PFSK-1 (cell line): ENCODE results near the gene GSTK1.

Experiments used
- FOXP2 ChIP-seq: optimal IDR thresholded peaks from 2 replicates; pipeline ENCODE3; 2011; ENCODE audit warnings: borderline replicate concordance, control low read depth, inconsistent platforms; ENCODE audit not compliant: insufficient read depth; ENCODE audit errors: extremely low read length, extremely low read depth
- POLR2AphosphoS5 ChIP-seq: IDR thresholded peaks from 2 replicates; pipeline ENCODE4 v1.6.1; 2012; ENCODE audit warnings: low read depth, mild to moderate bottlenecking, control low read depth, low read length, moderate library complexity
- SIN3A ChIP-seq: IDR thresholded peaks from 2 replicates; pipeline ENCODE4 v1.6.1; 2012; ENCODE audit warnings: mild to moderate bottlenecking, low read length, moderate library complexity, borderline replicate concordance; ENCODE audit not compliant: insufficient read depth
- TAF1 ChIP-seq: IDR thresholded peaks from 2 replicates; pipeline ENCODE4 v1.6.1; 2012; ENCODE audit warnings: low read length, control low read depth, borderline replicate concordance; ENCODE audit not compliant: insufficient read depth
- TF ChIP-seq, protein P1 (sequence below), 2 experiments: IDR thresholded peaks; 2 replicates each; pipeline versions ENCODE4 v1.6.1 to v1.8.0; 2011 to 2012; ENCODE audit warnings: low read depth in 2 of 2, low read length in 2 of 2, control low read depth in 1 of 2, inconsistent platforms in 1 of 2, mild to moderate bottlenecking in 1 of 2, moderate library complexity in 1 of 2; ENCODE audit not compliant: insufficient read depth in 1 of 2

DNA sequence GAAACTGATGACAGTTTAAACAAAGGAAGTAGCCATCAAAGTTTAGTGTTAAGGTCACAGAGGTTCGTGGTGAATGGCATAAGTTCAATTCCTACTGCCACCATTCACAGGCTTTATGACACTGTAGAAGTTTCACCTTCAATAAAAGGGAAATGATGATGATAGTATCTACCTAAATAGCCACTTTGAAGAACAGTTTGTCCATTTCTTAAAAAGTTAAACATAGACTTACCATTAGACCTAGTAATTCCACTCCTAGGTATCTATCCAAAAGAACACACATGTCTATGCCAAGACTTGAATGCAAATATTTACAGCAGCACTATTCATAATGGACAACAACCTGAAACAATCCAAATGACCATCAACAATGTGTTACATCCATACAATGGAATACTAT is 18.9 kb upstream of the GSTK1 start:
- TF ChIP-seq POLR2AphosphoS5, result no peak
- TF ChIP-seq, protein P1, sequence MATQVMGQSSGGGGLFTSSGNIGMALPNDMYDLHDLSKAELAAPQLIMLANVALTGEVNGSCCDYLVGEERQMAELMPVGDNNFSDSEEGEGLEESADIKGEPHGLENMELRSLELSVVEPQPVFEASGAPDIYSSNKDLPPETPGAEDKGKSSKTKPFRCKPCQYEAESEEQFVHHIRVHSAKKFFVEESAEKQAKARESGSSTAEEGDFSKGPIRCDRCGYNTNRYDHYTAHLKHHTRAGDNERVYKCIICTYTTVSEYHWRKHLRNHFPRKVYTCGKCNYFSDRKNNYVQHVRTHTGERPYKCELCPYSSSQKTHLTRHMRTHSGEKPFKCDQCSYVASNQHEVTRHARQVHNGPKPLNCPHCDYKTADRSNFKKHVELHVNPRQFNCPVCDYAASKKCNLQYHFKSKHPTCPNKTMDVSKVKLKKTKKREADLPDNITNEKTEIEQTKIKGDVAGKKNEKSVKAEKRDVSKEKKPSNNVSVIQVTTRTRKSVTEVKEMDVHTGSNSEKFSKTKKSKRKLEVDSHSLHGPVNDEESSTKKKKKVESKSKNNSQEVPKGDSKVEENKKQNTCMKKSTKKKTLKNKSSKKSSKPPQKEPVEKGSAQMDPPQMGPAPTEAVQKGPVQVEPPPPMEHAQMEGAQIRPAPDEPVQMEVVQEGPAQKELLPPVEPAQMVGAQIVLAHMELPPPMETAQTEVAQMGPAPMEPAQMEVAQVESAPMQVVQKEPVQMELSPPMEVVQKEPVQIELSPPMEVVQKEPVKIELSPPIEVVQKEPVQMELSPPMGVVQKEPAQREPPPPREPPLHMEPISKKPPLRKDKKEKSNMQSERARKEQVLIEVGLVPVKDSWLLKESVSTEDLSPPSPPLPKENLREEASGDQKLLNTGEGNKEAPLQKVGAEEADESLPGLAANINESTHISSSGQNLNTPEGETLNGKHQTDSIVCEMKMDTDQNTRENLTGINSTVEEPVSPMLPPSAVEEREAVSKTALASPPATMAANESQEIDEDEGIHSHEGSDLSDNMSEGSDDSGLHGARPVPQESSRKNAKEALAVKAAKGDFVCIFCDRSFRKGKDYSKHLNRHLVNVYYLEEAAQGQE (IDR thresholded peaks at IDR 0.05; ENCODE audit: insufficient read depth in 1 of 2, low read depth in 2 of 2, low read length in 2 of 2), result no peak
- no peak for TF ChIP-seq TAF1
- no peak for TF ChIP-seq SIN3A
- TF ChIP-seq FOXP2, result no peak
